HEK293 (cell line): ENCODE results near the gene MACROD1.

ENCODE experiments used
- CTCF ChIA-PET: fragments of 350-600 bp; formaldehyde crosslinking; extraction: SDS; loops from one replicate; lab custom pipeline; 2021; ENCODE audit warnings: antibody characterized with exemption; lab: Yijun Ruan, JAX
- POLR2A ChIA-PET: fragments of 300-600 bp; formaldehyde crosslinking; extraction: SDS; loops from one replicate; lab custom pipeline; 2020; ENCODE audit warnings: antibody characterized with exemption, inconsistent platforms; lab: Yijun Ruan, JAX
- H3K27ac ChIP-seq: fragments of 200-500 bp; sonication (Bioruptor generic); 2 replicates; pipeline ENCODE4 v1.5.1; 2014; ENCODE audit warnings: low read depth, low read length, control low read depth, inconsistent platforms; ENCODE audit errors: extremely low read depth
- H3K36me3 ChIP-seq, 2 experiments: fragments of 200-500 bp in 1 of 2; sonication (Bioruptor generic) in 1 of 2; 1 replicate in 1 of 2; 2 replicates in 1 of 2; pipeline ENCODE4 v1.5.1; 2014 to 2017; ENCODE audit warnings: inconsistent platforms in 2 of 2, low read length in 2 of 2; ENCODE audit not compliant: control insufficient read depth in 2 of 2, insufficient read depth in 1 of 2
- H3K4me1 ChIP-seq: fragments of 200-500 bp; sonication (Bioruptor generic); 2 replicates; pipeline ENCODE4 v1.5.1; 2014; ENCODE audit warnings: mild to moderate bottlenecking, low read length, inconsistent platforms; ENCODE audit not compliant: control insufficient read depth, insufficient read depth
- H3K4me3 ChIP-seq: 2 replicates; pipeline ENCODE4 v1.5.1; 2011; ENCODE audit warnings: low read depth, mild to moderate bottlenecking, control low read depth, low read length, moderate library complexity
- H3K9me3 ChIP-seq: fragments of 200-500 bp; sonication (Bioruptor generic); 2 replicates; pipeline ENCODE4 v1.5.1; 2014; ENCODE audit warnings: low read depth, low read length, inconsistent platforms; ENCODE audit not compliant: control insufficient read depth, insufficient read depth
- BCL11B ChIP-seq: fragments of 450-650 bp; formaldehyde crosslinking; IDR thresholded peaks from 2 replicates; pipeline ENCODE4 v1.5.1; 2016; ENCODE audit warnings: low read depth, missing biosample characterization, missing genetic modification characterization
- KLF16 ChIP-seq: fragments of 450-650 bp; formaldehyde crosslinking; IDR thresholded peaks from 2 replicates; pipeline ENCODE4 v1.5.1; 2017; ENCODE audit warnings: missing biosample characterization, missing genetic modification characterization
- KLF7 ChIP-seq: fragments of 450-650 bp; formaldehyde crosslinking; IDR thresholded peaks from 2 replicates; pipeline ENCODE4 v1.5.1; 2016; ENCODE audit warnings: missing biosample characterization, missing genetic modification characterization, borderline replicate concordance
- MZF1 ChIP-seq: fragments of 450-650 bp; formaldehyde crosslinking; IDR thresholded peaks from 2 replicates; pipeline ENCODE4 v1.5.1; 2017; ENCODE audit warnings: missing biosample characterization, missing genetic modification characterization, borderline replicate concordance
- OSR2 ChIP-seq: fragments of 450-650 bp; formaldehyde crosslinking; IDR thresholded peaks from 2 replicates; pipeline ENCODE4 v1.5.1; 2016; ENCODE audit warnings: missing biosample characterization, missing genetic modification characterization
- ZFP3 ChIP-seq: fragments of 450-650 bp; formaldehyde crosslinking; IDR thresholded peaks from 2 replicates; pipeline ENCODE4 v1.5.1; 2016; ENCODE audit warnings: low read depth, missing biosample characterization, missing genetic modification characterization
- ZFP41 ChIP-seq: fragments of 450-650 bp; formaldehyde crosslinking; IDR thresholded peaks from 2 replicates; pipeline ENCODE4 v1.5.1; 2016; ENCODE audit warnings: missing biosample characterization, missing genetic modification characterization, borderline replicate concordance
- ZNF121 ChIP-seq: fragments of 450-650 bp; formaldehyde crosslinking; IDR thresholded peaks from 2 replicates; pipeline ENCODE4 v1.5.1; 2016; ENCODE audit warnings: missing biosample characterization, missing genetic modification characterization
- ZNF138 ChIP-seq: fragments of 450-650 bp; formaldehyde crosslinking; IDR thresholded peaks from 2 replicates; pipeline ENCODE4 v1.5.1; 2016; ENCODE audit warnings: missing biosample characterization, missing genetic modification characterization, borderline replicate concordance
- ZNF184 ChIP-seq: fragments of 450-650 bp; IDR thresholded peaks from 2 replicates; pipeline ENCODE4 v1.5.1; 2018; ENCODE audit warnings: missing biosample characterization, mild to moderate bottlenecking, missing genetic modification characterization
- ZNF19 ChIP-seq: fragments of 450-650 bp; formaldehyde crosslinking; IDR thresholded peaks from 2 replicates; pipeline ENCODE4; 2016; ENCODE audit warnings: missing biosample characterization, missing genetic modification characterization, low read depth
- ZNF239 ChIP-seq: fragments of 450-650 bp; formaldehyde crosslinking; IDR thresholded peaks from 2 replicates; pipeline ENCODE4 v1.5.1; 2016; ENCODE audit warnings: missing biosample characterization, missing genetic modification characterization
- ZNF274 ChIP-seq, 2 experiments: fragments of 200-500 bp in 1 of 2; fragments of 450-650 bp in 1 of 2; sonication (Bioruptor generic) in 1 of 2; formaldehyde crosslinking in 1 of 2; IDR thresholded peaks; 2 replicates each; pipeline versions ENCODE4 v1.5.1 to v1.6.1; 2014 to 2016; ENCODE audit warnings: borderline replicate concordance in 1 of 2, inconsistent platforms in 1 of 2, low read length in 1 of 2, missing biosample characterization in 1 of 2, missing genetic modification characterization in 1 of 2
- ZNF350 ChIP-seq: fragments of 450-650 bp; formaldehyde crosslinking; IDR thresholded peaks from 2 replicates; pipeline ENCODE4 v1.5.0; 2017; ENCODE audit warnings: missing biosample characterization, mild to moderate bottlenecking, missing genetic modification characterization
- ZNF362 ChIP-seq: fragments of 450-650 bp; formaldehyde crosslinking; IDR thresholded peaks from 2 replicates; pipeline ENCODE4 v1.5.1; 2016; ENCODE audit warnings: missing biosample characterization, missing genetic modification characterization
- ZNF404 ChIP-seq: fragments of 450-650 bp; formaldehyde crosslinking; IDR thresholded peaks from 2 replicates; pipeline ENCODE4 v1.5.1; 2017; ENCODE audit warnings: missing biosample characterization, missing genetic modification characterization
- ZNF433 ChIP-seq: fragments of 450-650 bp; formaldehyde crosslinking; IDR thresholded peaks from 2 replicates; pipeline ENCODE4 v1.5.1; 2016; ENCODE audit warnings: missing biosample characterization, missing genetic modification characterization, low read depth
- ZNF510 ChIP-seq: fragments of 450-650 bp; formaldehyde crosslinking; IDR thresholded peaks from 2 replicates; pipeline ENCODE4 v1.5.1; 2018; ENCODE audit warnings: mild to moderate bottlenecking, missing genetic modification characterization, missing biosample characterization; ENCODE audit not compliant: insufficient replicate concordance
- ZNF555 ChIP-seq: fragments of 450-650 bp; formaldehyde crosslinking; conservative IDR thresholded peaks from 2 replicates; pipeline ENCODE4 v1.5.1; 2017; ENCODE audit warnings: missing biosample characterization, mild to moderate bottlenecking, missing genetic modification characterization, inconsistent platforms
- ZNF561 ChIP-seq: fragments of 450-650 bp; IDR thresholded peaks from 2 replicates; pipeline ENCODE4 v1.5.1; 2018; ENCODE audit warnings: missing biosample characterization, missing genetic modification characterization, borderline replicate concordance
- ZNF571 ChIP-seq: fragments of 450-650 bp; formaldehyde crosslinking; IDR thresholded peaks from 2 replicates; pipeline ENCODE4 v1.5.0; 2017; ENCODE audit warnings: missing biosample characterization, missing genetic modification characterization
- TF ChIP-seq, protein P1 (sequence below): fragments of 450-650 bp; formaldehyde crosslinking; IDR thresholded peaks from 2 replicates; pipeline ENCODE4 v1.5.1; 2016; ENCODE audit warnings: missing biosample characterization, missing genetic modification characterization, low read depth

Gene MACROD1

DNA sequence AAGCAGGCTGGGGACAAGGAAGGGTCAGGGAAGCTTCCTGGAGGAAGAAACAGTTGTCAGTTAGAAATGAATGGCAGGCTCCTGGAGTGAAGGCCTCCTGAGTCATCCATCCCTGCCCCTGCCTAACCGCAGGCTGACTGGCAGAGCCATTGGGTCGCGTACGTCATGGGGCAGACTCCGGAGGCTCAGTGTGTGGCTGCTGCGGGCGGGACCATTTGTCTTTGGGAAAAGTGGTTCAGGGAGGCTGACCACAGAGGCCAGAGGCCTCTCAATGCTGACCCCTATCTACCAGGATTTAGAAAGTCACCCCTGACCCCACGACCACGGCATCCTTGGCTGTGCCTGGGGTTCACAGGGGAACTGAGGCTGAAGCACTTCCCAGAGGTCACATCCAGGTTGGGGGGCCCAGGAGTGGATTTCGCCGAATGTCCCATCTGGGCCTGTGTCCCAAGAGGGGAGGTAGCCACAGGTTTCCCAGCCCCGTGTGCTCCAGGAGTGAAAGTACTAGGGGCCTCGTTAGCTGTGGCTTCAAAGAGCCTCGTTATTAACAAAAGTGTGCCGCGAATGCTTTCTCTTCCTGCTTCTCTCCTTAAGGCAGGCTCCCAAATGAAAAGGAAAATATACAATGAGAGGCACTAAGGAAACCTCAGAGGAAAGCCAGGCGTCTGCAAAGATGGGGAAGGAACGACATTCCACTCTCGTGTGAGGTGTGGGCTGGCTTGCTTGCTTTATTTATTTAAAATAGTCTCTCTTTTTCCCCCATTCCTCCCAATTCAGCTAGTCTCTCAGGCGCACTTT lies 71.3 kb downstream of the MACROD1 start (continued):
- TF ChIP-seq ZNF362 = no peak
- TF ChIP-seq KLF16 = no peak
- TF ChIP-seq ZNF433 (tag by site-specific recombination) = no peak
- TF ChIP-seq ZNF138 (tag by site-specific recombination) = no peak
- TF ChIP-seq, all 188 proteins: peak for 9

- no peak for TF ChIP-seq ZNF404 (tag by site-specific recombination)
- no peak for TF ChIP-seq ZNF184
- no peak for TF ChIP-seq ZFP41 (tag by site-specific recombination)
- TF ChIP-seq ZNF571 = no peak
- TF ChIP-seq ZFP3 (tag by site-specific recombination) = no peak
- TF ChIP-seq ZNF274 (IDR thresholded peaks at IDR 0.05; ENCODE audit: low read length) = no peak
- TF ChIP-seq ZNF274 (tag by site-specific recombination; IDR thresholded peaks at IDR 0.05; ENCODE audit: borderline replicate concordance) = no peak
- TF ChIP-seq ZNF555 (tag by site-specific recombination) = no peak
- TF ChIP-seq, all 188 proteins: peak for 0
- ChIA-PET CTCF (no interaction called here), POLR2A (interaction anchor here (0.7 kb wide), 1 partner anchor 55 kb away, joined by 4 read pairs; no protein-coding TSS in a partner anchor)
- no peak overlapping the region for H3K27ac ChIP-seq
- no peaks in the 10 kb centered on the region for H3K36me3 ChIP-seq
- H3K9me3 ChIP-seq = no peaks in the 10 kb centered on the region
- H3K4me1 ChIP-seq = no peaks in the 10 kb centered on the region
- H3K4me3 ChIP-seq = no peak overlapping the region
Observed at GRCh38 chr11:64093233-64094039, 72.5 kb downstream of the MACROD1 start.

DNA sequence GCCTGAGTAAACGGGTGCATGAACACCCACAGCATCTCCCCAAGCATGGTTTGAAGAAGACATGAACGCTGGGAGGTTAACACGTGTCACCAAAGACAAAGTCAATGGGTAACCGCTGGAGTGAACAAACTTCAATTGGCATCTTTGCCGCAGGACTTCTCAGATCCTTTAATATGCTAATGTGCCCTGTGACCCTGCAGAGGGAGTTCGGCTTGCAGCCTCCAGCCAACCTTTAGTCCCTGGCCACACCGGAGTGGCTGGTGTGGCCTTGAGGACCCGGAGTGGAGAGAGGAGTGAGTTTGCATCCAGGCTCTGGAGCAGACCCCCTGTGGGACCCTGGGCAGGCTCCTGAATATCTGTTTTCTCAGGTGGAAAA lies 73.2 kb downstream of the MACROD1 start:
- POLR2A ChIA-PET = no interaction called here
- TF ChIP-seq MZF1 (tag by site-specific recombination) = no peak
- peak; percentile 88 for TF ChIP-seq ZNF239

GRCh38 chr11:64092111-64092760 lies 73.7 kb downstream of the MACROD1 start:
- H3K9me3 ChIP-seq = no peaks in the 10 kb centered on the region
- ChIA-PET CTCF (no interaction called here), POLR2A (no interaction called here)
- H3K36me3 ChIP-seq = no peaks in the 10 kb centered on the region
- H3K4me3 ChIP-seq = no peak overlapping the region
- H3K4me1 ChIP-seq = no peaks in the 10 kb centered on the region
- no peak overlapping the region for H3K27ac ChIP-seq
- TF ChIP-seq BCL11B (tag by site-specific recombination) (no peak), KLF7 (no peak), ZNF19 (tag by site-specific recombination) (no peak), ZNF350 (tag by site-specific recombination) (no peak), ZNF510 (no peak), OSR2 (no peak), ZNF121 (tag by site-specific recombination) (no peak), ZNF561 (tag by site-specific recombination) (no peak)
- TF ChIP-seq, protein P1, sequence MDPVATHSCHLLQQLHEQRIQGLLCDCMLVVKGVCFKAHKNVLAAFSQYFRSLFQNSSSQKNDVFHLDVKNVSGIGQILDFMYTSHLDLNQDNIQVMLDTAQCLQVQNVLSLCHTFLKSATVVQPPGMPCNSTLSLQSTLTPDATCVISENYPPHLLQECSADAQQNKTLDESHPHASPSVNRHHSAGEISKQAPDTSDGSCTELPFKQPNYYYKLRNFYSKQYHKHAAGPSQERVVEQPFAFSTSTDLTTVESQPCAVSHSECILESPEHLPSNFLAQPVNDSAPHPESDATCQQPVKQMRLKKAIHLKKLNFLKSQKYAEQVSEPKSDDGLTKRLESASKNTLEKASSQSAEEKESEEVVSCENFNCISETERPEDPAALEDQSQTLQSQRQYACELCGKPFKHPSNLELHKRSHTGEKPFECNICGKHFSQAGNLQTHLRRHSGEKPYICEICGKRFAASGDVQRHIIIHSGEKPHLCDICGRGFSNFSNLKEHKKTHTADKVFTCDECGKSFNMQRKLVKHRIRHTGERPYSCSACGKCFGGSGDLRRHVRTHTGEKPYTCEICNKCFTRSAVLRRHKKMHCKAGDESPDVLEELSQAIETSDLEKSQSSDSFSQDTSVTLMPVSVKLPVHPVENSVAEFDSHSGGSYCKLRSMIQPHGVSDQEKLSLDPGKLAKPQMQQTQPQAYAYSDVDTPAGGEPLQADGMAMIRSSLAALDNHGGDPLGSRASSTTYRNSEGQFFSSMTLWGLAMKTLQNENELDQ (tag by site-specific recombination) = no peak

More for the DNA sequence above, 73.2 kb downstream of the MACROD1 start:
- H3K27ac ChIP-seq = no peak overlapping the region
- no peaks in the 10 kb centered on the region for H3K9me3 ChIP-seq
- H3K36me3 ChIP-seq = no peaks in the 10 kb centered on the region
- no peaks in the 10 kb centered on the region for H3K4me1 ChIP-seq
- CTCF ChIA-PET = no interaction called here
- no peak overlapping the region for H3K4me3 ChIP-seq
